GM21360 (cell line): ENCODE data around the gene IARS2.
"Not testable (repeated sequence)": the region's sequence is repeated elsewhere in the genome, so short reads cannot be mapped to it uniquely, and the experiment has no call there.

ENCODE experiments used
- ATAC-seq: cut with Tn5 transposase; IDR thresholded peaks from one replicate; pipeline ENCODE4 v1.9.1; 2021; ENCODE audit warnings: mild to moderate bottlenecking, moderate library complexity; ENCODE audit not compliant: unreplicated experiment

Gene IARS2

GRCh38 chr1:220160027-220160426 lies 66.1 kb downstream of the IARS2 start:
- no peak for ATAC-seq

GRCh38 chr1:220164116-220164515 lies 70.2 kb downstream of the IARS2 start:
- no peak for ATAC-seq

- no peak for ATAC-seq
Observed at GRCh38 chr1:220164517-220164916, 70.6 kb downstream of the IARS2 start.

GRCh38 chr1:220166853-220167252 lies 72.9 kb downstream of the IARS2 start:
- no peak for ATAC-seq

- not testable (repeated sequence) for ATAC-seq
Observed at GRCh38 chr1:220169887-220170286, 76.0 kb downstream of the IARS2 start.

- no peak for ATAC-seq
Observed at GRCh38 chr1:220170836-220171526, 77.0 kb downstream of the IARS2 start.

- no peak for ATAC-seq
Observed at GRCh38 chr1:220176540-220176939, 82.6 kb downstream of the IARS2 start.

- no peak for ATAC-seq
Observed at GRCh38 chr1:220182111-220182510, 88.2 kb downstream of the IARS2 start.

- ATAC-seq, result no peak
Observed at GRCh38 chr1:220182656-220183055, 88.7 kb downstream of the IARS2 start.

- no peak for ATAC-seq
Observed at GRCh38 chr1:220184506-220184905, 90.6 kb downstream of the IARS2 start.

- ATAC-seq, result no peak
Observed at GRCh38 chr1:220186752-220187151, 92.8 kb downstream of the IARS2 start.

GRCh38 chr1:220188538-220188937 lies 94.6 kb downstream of the IARS2 start:
- no peak for ATAC-seq

- no peak for ATAC-seq
Observed at GRCh38 chr1:220189750-220190347, 95.9 kb downstream of the IARS2 start.

- no peak for ATAC-seq
Observed at GRCh38 chr1:220195701-220196100, 101.8 kb downstream of the IARS2 start.
